ENCODE data around the gene ACMSD. TPM values are rescaled to one million over a fixed set of nuclear protein-coding genes. Genes with fewer than 3 reads are reported as not detected.

Gene ACMSD
- total and polyA plus RNA-seq, 2 of the 13 experiments (the other 11 are each of a cell fraction or from before 2014, with no cell fraction given), result not detected

GRCh38 chr2:134918526-134919340 is 80.3 kb downstream of the ACMSD start, which contains the start of gene CCNT2 (continued):
- peak; percentile 99 for TF ChIP-seq ZNF639 (CRISPR knock-in tag; conservative IDR thresholded peaks at IDR 0.05)
- TF ChIP-seq YEATS2 (CRISPR knock-in tag; IDR thresholded peaks at IDR 0.05; ENCODE audit: borderline replicate concordance), result peak; percentile 93; the same call in 1 of the 2 replicates
- TF ChIP-seq ZNF317 (CRISPR knock-in tag; IDR thresholded peaks at IDR 0.05), result peak; percentile 79; the same call in 1 of the 2 replicates
- TF ChIP-seq NONO (IDR thresholded peaks at IDR 0.05), result no peak
- peak; percentile 88 for TF ChIP-seq NONO (CRISPR knock-in tag; conservative IDR thresholded peaks at IDR 0.05)
- peak; percentile 99 for TF ChIP-seq KLF9 (CRISPR knock-in tag; IDR thresholded peaks at IDR 0.05; ENCODE audit: low read depth)
- TF ChIP-seq E2F1 (CRISPR knock-in tag; IDR thresholded peaks at IDR 0.05), result peak; percentile 94
- TF ChIP-seq SMARCE1 (IDR thresholded peaks at IDR 0.05; ENCODE audit: borderline replicate concordance), result no peak
- 0 out of 2 replicates have a peak, but pooled peaks have one; percentile 29 for TF ChIP-seq KAT7 (CRISPR knock-in tag; IDR thresholded peaks at IDR 0.05; ENCODE audit: borderline replicate concordance)
- peak; percentile 90; the same call in 1 of the 2 replicates for TF ChIP-seq ZFP41 (CRISPR knock-in tag; IDR thresholded peaks at IDR 0.05; ENCODE audit: borderline replicate concordance)
- TF ChIP-seq ZFP90 (CRISPR knock-in tag; IDR thresholded peaks at IDR 0.05; ENCODE audit: borderline replicate concordance), result peak; percentile 92; the same call in 1 of the 2 replicates
- peak; percentile 56 for TF ChIP-seq SP2 (CRISPR knock-in tag; IDR thresholded peaks at IDR 0.05)
- no peak for TF ChIP-seq GPBP1L1 (CRISPR knock-in tag; IDR thresholded peaks at IDR 0.05)
- peak; percentile 68; the same call in 1 of the 2 replicates for TF ChIP-seq CAMTA2 (CRISPR knock-in tag; IDR thresholded peaks at IDR 0.05; ENCODE audit: borderline replicate concordance)
- TF ChIP-seq MAZ (IDR thresholded peaks at IDR 0.05; ENCODE audit: borderline replicate concordance, low read depth, low read length), result peak; percentile 98
- TF ChIP-seq MAZ (CRISPR knock-in tag; IDR thresholded peaks at IDR 0.05; ENCODE audit: low read depth), result peak; percentile 99
- peak; percentile 86 for TF ChIP-seq SRSF1 (optimal IDR thresholded peaks at IDR 0.05; ENCODE audit: low read depth, low read length)
- TF ChIP-seq ELF3 (CRISPR knock-in tag; IDR thresholded peaks at IDR 0.05), result peak; percentile 93
- peak; percentile 90; the same call in 1 of the 2 replicates for TF ChIP-seq ZNF75D (CRISPR knock-in tag; IDR thresholded peaks at IDR 0.05; ENCODE audit: borderline replicate concordance)
- peak; percentile 97; the same call in 1 of the 2 replicates for TF ChIP-seq ZNF225 (CRISPR knock-in tag; IDR thresholded peaks at IDR 0.05)
- TF ChIP-seq SMAD1 (CRISPR knock-in tag; IDR thresholded peaks at IDR 0.05; ENCODE audit: borderline replicate concordance, low read depth), result peak; percentile 90; the same call in 1 of the 2 replicates
- TF ChIP-seq ZNF510 (CRISPR knock-in tag; IDR thresholded peaks at IDR 0.05; ENCODE audit: low read depth), result peak; percentile 83; the same call in 1 of the 2 replicates
- peak; percentile 34; the same call in 1 of the 2 replicates for TF ChIP-seq HDAC2 (CRISPR knock-in tag; IDR thresholded peaks at IDR 0.05)
- 0 out of 2 replicates have a peak, but pooled peaks have one; percentile 92 for TF ChIP-seq ZNF572 (CRISPR knock-in tag; IDR thresholded peaks at IDR 0.05)
- TF ChIP-seq SP5 (CRISPR knock-in tag; IDR thresholded peaks at IDR 0.05; ENCODE audit: borderline replicate concordance, low read depth), result peak; percentile 87
- peak; percentile 42; the same call in 1 of the 2 replicates for TF ChIP-seq FOXP1 (IDR thresholded peaks at IDR 0.05)
- peak; percentile 12; the same call in 1 of the 2 replicates for TF ChIP-seq FOXP1 (CRISPR knock-in tag; IDR thresholded peaks at IDR 0.05)
- TF ChIP-seq DPF2 (CRISPR knock-in tag; IDR thresholded peaks at IDR 0.05; ENCODE audit: borderline replicate concordance, low read depth), result no peak
